AG09319 (cell line): ENCODE results near the gene GNAI3.

Experiments used
- DNase-seq: peaks from one replicate; pipeline ENCODE4 v3.0.0-alpha.2; 2010; ENCODE audit warnings: low read depth; ENCODE audit errors: extremely low read depth
- CTCF ChIP-seq: IDR thresholded peaks from 2 replicates; pipeline ENCODE4 v1.5.1; 2011; ENCODE audit warnings: low read depth, mild to moderate bottlenecking, inconsistent platforms, low read length, moderate library complexity

Gene GNAI3

GRCh38 chr1:109547463-109548320 lies 723 bp upstream of the GNAI3 start:
- no peak for TF ChIP-seq CTCF
- DNase-seq, result no peak

GRCh38 chr1:109556563-109556962 lies 8.1 kb downstream of the GNAI3 start:
- TF ChIP-seq CTCF, result no peak

GRCh38 chr1:109557520-109557919 lies 9.1 kb downstream of the GNAI3 start:
- TF ChIP-seq CTCF, result no peak
- DNase-seq, result no peak

More at GRCh38 chr1:109556563-109556962, 8.1 kb downstream of the GNAI3 start:
- DNase-seq, result no peak

- DNase-seq, result no peak
- TF ChIP-seq CTCF, result no peak
These were observed 11.6 kb downstream of the GNAI3 start for GRCh38 chr1:109559995-109560394.

GRCh38 chr1:109564194-109564878 lies 15.9 kb downstream of the GNAI3 start:
- TF ChIP-seq CTCF, result no peak
- no peak for DNase-seq

- TF ChIP-seq CTCF, result no peak
- DNase-seq, result no peak
These were observed 16.8 kb downstream of the GNAI3 start for GRCh38 chr1:109565241-109565640.

- no peak for TF ChIP-seq CTCF
- DNase-seq, result no peak
These were observed 18.6 kb downstream of the GNAI3 start for GRCh38 chr1:109566982-109567381.
